IMR-90 (cell line): ENCODE data around the gene CEBPA. TPM values are rescaled to one million over a fixed set of nuclear protein-coding genes. Genes with fewer than 3 reads are reported as not detected.

Source experiments
- ATAC-seq: fragments of 200-7000 bp; cut with Tn5 transposase; 2 replicates; pipeline ENCODE4 v1.9.1; 2020; ENCODE audit warnings: low read depth, mild to moderate bottlenecking, moderate library complexity
- BruUV-seq: library from RNA; stranded (reverse); fragments of 400-500 nt; replicated peaks from 2 replicates; lab custom pipeline; 2021; lab: Mats Ljungman, UMichigan
- CTCF ChIA-PET: fragments of 300-600 bp; formaldehyde crosslinking; extraction: SDS; loops from one replicate; lab custom pipeline; 2021; ENCODE audit warnings: antibody characterized with exemption; lab: Yijun Ruan, JAX
- POLR2A ChIA-PET: fragments of 300-600 bp; sonication (Branson Sonifier 250); formaldehyde crosslinking; loops from one replicate; lab custom pipeline; 2022; ENCODE audit warnings: antibody characterized with exemption; ENCODE audit not compliant: unreplicated experiment; lab: Charles Lee
- DNase-seq: peaks from one replicate; pipeline ENCODE4 v3.0.0; 2013
- H2AFZ ChIP-seq: replicated peaks from 2 replicates; pipeline ENCODE3; 2013; ENCODE audit warnings: low read length, mild to moderate bottlenecking; ENCODE audit not compliant: poor library complexity
- H2AK5ac ChIP-seq: 2 replicates; pipeline ENCODE4 v1.6.1; 2013; ENCODE audit warnings: low read depth, low read length, inconsistent platforms
- H2AK9ac ChIP-seq: replicated peaks from 2 replicates; pipeline ENCODE3; 2013; ENCODE audit warnings: mild to moderate bottlenecking, low read depth, low read length, moderate library complexity; ENCODE audit not compliant: poor library complexity
- H2BK120ac ChIP-seq: 2 replicates; pipeline ENCODE4 v1.6.1; 2013; ENCODE audit warnings: low read depth, low read length, inconsistent platforms
- H2BK15ac ChIP-seq: 3 replicates; pipeline ENCODE4 v1.6.1; 2013; ENCODE audit warnings: low read depth, low read length, inconsistent platforms
- H2BK20ac ChIP-seq: 2 replicates; pipeline ENCODE4 v1.6.1; 2013; ENCODE audit warnings: low read depth, mild to moderate bottlenecking, inconsistent platforms, low read length, moderate library complexity
- H2BK5ac ChIP-seq: 2 replicates; pipeline ENCODE4 v1.6.1; 2013; ENCODE audit warnings: mild to moderate bottlenecking, low read depth, low read length, inconsistent platforms; ENCODE audit not compliant: poor library complexity, severe bottlenecking
- H3K14ac ChIP-seq: replicated peaks from 2 replicates; pipeline ENCODE4 v1.6.1; 2013; ENCODE audit warnings: low read depth, low read length, inconsistent platforms
- H3K18ac ChIP-seq: 2 replicates; pipeline ENCODE4 v1.6.1; 2013; ENCODE audit warnings: low read depth, low read length, control low read depth
- H3K23ac ChIP-seq: 2 replicates; pipeline ENCODE4 v1.6.1; 2013; ENCODE audit warnings: low read depth, low read length, inconsistent platforms
- H3K27ac ChIP-seq: 2 replicates; pipeline ENCODE4 v1.5.1; 2013; ENCODE audit warnings: mild to moderate bottlenecking, control low read depth, low read length; ENCODE audit not compliant: insufficient read depth
- H3K27me3 ChIP-seq: 2 replicates; pipeline ENCODE4 v1.6.1; 2013; ENCODE audit warnings: low read length; ENCODE audit not compliant: control insufficient read depth, insufficient read depth
- H3K36me3 ChIP-seq: 2 replicates; pipeline ENCODE4 v1.6.1; 2013; ENCODE audit warnings: low read length, mixed read lengths; ENCODE audit not compliant: control insufficient read depth, insufficient read depth
- H3K4ac ChIP-seq: 2 replicates; pipeline ENCODE4 v1.6.1; 2013; ENCODE audit warnings: low read depth, low read length, inconsistent platforms
- H3K4me1 ChIP-seq: 2 replicates; pipeline ENCODE4 v1.6.1; 2013; ENCODE audit warnings: low read length, mixed read lengths; ENCODE audit not compliant: control insufficient read depth, insufficient read depth
- H3K4me2 ChIP-seq: 2 replicates; pipeline ENCODE4 v1.6.1; 2013; ENCODE audit warnings: low read depth, mild to moderate bottlenecking, control low read depth, low read length, moderate library complexity
- H3K4me3 ChIP-seq: 2 replicates; pipeline ENCODE4 v1.5.1; 2013; ENCODE audit warnings: low read depth, mild to moderate bottlenecking, control low read depth, low read length, moderate library complexity; ENCODE audit not compliant: insufficient read depth
- H3K56ac ChIP-seq: 2 replicates; pipeline ENCODE4 v1.6.1; 2013; ENCODE audit warnings: low read length, inconsistent platforms; ENCODE audit not compliant: insufficient read depth; ENCODE audit errors: extremely low read depth
- H3K79me1 ChIP-seq, 2 experiments: 2 replicates each; pipeline ENCODE4 v1.6.1; 2013; ENCODE audit warnings: low read length in 2 of 2, inconsistent platforms in 1 of 2, low read depth in 1 of 2
- H3K9ac ChIP-seq: 2 replicates; pipeline ENCODE4 v1.6.1; 2013; ENCODE audit warnings: low read depth, low read length, control low read depth
- H3K9me1 ChIP-seq: 2 replicates; pipeline ENCODE4 v1.6.1; 2013; ENCODE audit warnings: low read length, inconsistent platforms; ENCODE audit not compliant: insufficient read depth
- H3K9me3 ChIP-seq: 2 replicates; pipeline ENCODE4 v1.6.1; 2013; ENCODE audit warnings: low read length; ENCODE audit not compliant: control insufficient read depth, insufficient read depth
- H4K20me1 ChIP-seq: 2 replicates; pipeline ENCODE4 v1.6.1; 2013; ENCODE audit warnings: low read length, inconsistent platforms; ENCODE audit not compliant: insufficient read depth
- H4K5ac ChIP-seq: 2 replicates; pipeline ENCODE4 v1.6.1; 2013; ENCODE audit warnings: mild to moderate bottlenecking, low read depth, low read length, control low read depth
- H4K8ac ChIP-seq, 2 experiments: 2 replicates each; pipeline ENCODE4 v1.6.1; 2013; ENCODE audit warnings: low read depth in 2 of 2, low read length in 2 of 2, control low read depth in 1 of 2, inconsistent platforms in 1 of 2
- H4K91ac ChIP-seq: 2 replicates; pipeline ENCODE4 v1.6.1; 2013; ENCODE audit warnings: low read depth, low read length, inconsistent platforms; ENCODE audit not compliant: insufficient read depth
- BHLHE40 ChIP-seq: fragments of 150-350 bp; IDR thresholded peaks from 2 replicates; pipeline ENCODE4 v1.6.1; 2016; ENCODE audit warnings: mild to moderate bottlenecking, low read depth, low read length
- CEBPB ChIP-seq: IDR thresholded peaks from 2 replicates; pipeline ENCODE4 v1.6.1; 2012; ENCODE audit warnings: low read depth, low read length, improper control_type of control experiment
- CHD1 ChIP-seq: IDR thresholded peaks from 2 replicates; pipeline ENCODE4 v1.6.1; 2012; ENCODE audit warnings: low read depth, low read length, improper control_type of control experiment
- ELK1 ChIP-seq: fragments of 150-350 bp; IDR thresholded peaks from 2 replicates; pipeline ENCODE4 v1.6.1; 2016; ENCODE audit warnings: low read depth, mild to moderate bottlenecking, low read length, moderate library complexity, borderline replicate concordance
- FOS ChIP-seq: fragments of 150-350 bp; IDR thresholded peaks from 2 replicates; pipeline ENCODE4 v1.6.1; 2016; ENCODE audit warnings: low read depth, low read length
- MAFK ChIP-seq: IDR thresholded peaks from 2 replicates; pipeline ENCODE4 v1.6.1; 2012; ENCODE audit warnings: low read depth, low read length, improper control_type of control experiment
- MAZ ChIP-seq: IDR thresholded peaks from 2 replicates; pipeline ENCODE4 v1.6.1; 2012; ENCODE audit warnings: low read depth, mild to moderate bottlenecking, low read length, improper control_type of control experiment, moderate library complexity, borderline replicate concordance
- MXI1 ChIP-seq: IDR thresholded peaks from 2 replicates; pipeline ENCODE4 v1.6.1; 2012; ENCODE audit warnings: low read depth, mild to moderate bottlenecking, low read length, moderate library complexity, borderline replicate concordance
- NFE2L2 ChIP-seq: fragments of 150-350 bp; IDR thresholded peaks from 2 replicates; pipeline ENCODE4 v1.6.1; 2016; ENCODE audit warnings: low read depth, mild to moderate bottlenecking, low read length
- POLR2A ChIP-seq: IDR thresholded peaks from 2 replicates; pipeline ENCODE4 v1.6.1; 2012; ENCODE audit warnings: mild to moderate bottlenecking, low read depth, low read length
- RAD21 ChIP-seq: IDR thresholded peaks from 2 replicates; pipeline ENCODE4 v1.6.1; 2012; ENCODE audit warnings: low read length, improper control_type of control experiment
- RCOR1 ChIP-seq: IDR thresholded peaks from 2 replicates; pipeline ENCODE4 v1.6.1; 2012; ENCODE audit warnings: mild to moderate bottlenecking, low read length, improper control_type of control experiment; ENCODE audit not compliant: insufficient replicate concordance
- RFX5 ChIP-seq: IDR thresholded peaks from 2 replicates; pipeline ENCODE4 v1.8.0; 2012; ENCODE audit warnings: low read depth, mild to moderate bottlenecking, low read length, moderate library complexity
- SMC3 ChIP-seq: fragments of 150-350 bp; IDR thresholded peaks from 2 replicates; pipeline ENCODE4 v1.6.1; 2016; ENCODE audit warnings: low read depth, mild to moderate bottlenecking, antibody characterized with exemption, low read length, moderate library complexity
- USF2 ChIP-seq: fragments of 150-350 bp; IDR thresholded peaks from 2 replicates; pipeline ENCODE4 v1.6.1; 2017; ENCODE audit warnings: mild to moderate bottlenecking, antibody characterized with exemption, low read length, low read depth
- WGBS, 2 experiments: methylation state at CpG; one replicate each; pipeline versions ENCODE4 v1.1.5 to v1.1.7; 2013; ENCODE audit warnings: missing lambda C conversion rate in 2 of 2; ENCODE audit not compliant: insufficient read length in 1 of 2; ENCODE audit errors: extremely low coverage in 2 of 2; 5-methylcytosine and 5-hydroxymethylcytosine counted together
- dilution Hi-C: fragments of 300-500 bp; cut with HindIII; formaldehyde crosslinking; loops from one replicate; pipeline ENCODE4 v1.14.3; 2018; ENCODE audit warnings: low sequenced_read_pairs; ENCODE audit not compliant: unreplicated experiment
- in situ Hi-C: fragments of 300-500 bp; cut with MboI; formaldehyde crosslinking; loops from 3 replicates; pipeline ENCODE4 v1.14.3; 2019; ENCODE audit warnings: low sequenced_read_pairs, inconsistent platforms, mixed read lengths
- intact Hi-C: fragments of 100-400 bp; cut with micrococcal nuclease; formaldehyde crosslinking; loops from 2 replicates; pipeline ENCODE4 v1.10.0; 2022
- polyA plus RNA-seq, 3 experiments: library from polyadenylated mRNA; depleted of rRNA; stranded (reverse); fragments of >200 nt; gene quantifications; 2 replicates each; pipeline ENCODE4 v1.2.3, GENCODE V29; 2012; ENCODE audit warnings: low replicate concordance in 1 of 3
- total RNA-seq: library from RNA; depleted of rRNA; stranded (reverse); fragments of >200 nt; gene quantifications from 2 replicates; pipeline ENCODE4 v1.2.3, GENCODE V29; 2012
- TF ChIP-seq, protein P1 (sequence below): conservative IDR thresholded peaks from 2 replicates; pipeline ENCODE4 v1.5.1; 2012; ENCODE audit warnings: mild to moderate bottlenecking, low read depth, low read length, improper control_type of control experiment

The CEBPA gene
- total and polyA plus RNA-seq, 2 of the 4 experiments (the other 2 are of a cell fraction) = under 0.01 to 0.09 TPM

DNA sequence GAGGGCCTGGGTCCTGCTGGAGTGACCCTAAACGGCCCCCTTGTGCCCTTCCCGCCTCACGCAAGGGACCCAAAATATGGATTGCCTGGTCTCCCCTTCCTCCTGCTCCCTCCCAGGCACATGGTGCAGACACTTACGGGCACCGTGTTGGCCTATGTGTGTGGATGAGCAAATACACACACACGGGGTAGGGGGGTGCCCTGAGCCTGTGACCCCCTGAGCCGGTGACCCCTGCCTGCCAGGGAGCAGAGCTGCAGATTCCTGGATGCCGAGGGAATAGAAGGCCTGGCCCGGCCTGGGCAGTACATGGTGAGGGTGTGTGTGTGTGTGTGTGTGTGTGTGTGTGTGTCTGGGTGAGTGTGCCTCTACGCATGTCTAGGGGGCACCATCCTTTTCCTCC is 33.3 kb downstream of the CEBPA start:
- intact Hi-C loops = no loop called here
- BruUV-seq = no TSS peak
- WGBS, 2 experiments = no CpG with 5 or more reads among the region's 10 CpGs
- Histone ChIP-seq H4K91ac (no peak overlapping the region), H2BK20ac (no peak overlapping the region), H3K36me3 (no peaks in the 10 kb centered on the region), H3K27me3 (peaks cover 16% of the 10 kb centered on the region; the same call in 1 of the 2 replicates), H3K23ac (no peak overlapping the region), H2AFZ (no peak overlapping the region), H3K9me3 (no peaks in the 10 kb centered on the region), H2BK120ac (no peak overlapping the region), H3K9ac (no peak overlapping the region), H2AK9ac (no peak overlapping the region), H3K4ac (no peak overlapping the region), H3K4me2 (no peak overlapping the region), H4K20me1 (no peaks in the 10 kb centered on the region), H3K18ac (no peak overlapping the region), H3K56ac (no peak overlapping the region), H3K9me1 (no peaks in the 10 kb centered on the region), H4K8ac (no peak overlapping the region), H2BK5ac (no peak overlapping the region), H2BK15ac (no peak overlapping the region), H3K4me3 (no peak overlapping the region), H2AK5ac (no peak overlapping the region), H3K4me1 (no peaks in the 10 kb centered on the region), H4K5ac (no peak overlapping the region), H3K79me1 (no peaks in the 10 kb centered on the region), H3K27ac (no peak overlapping the region), H3K14ac (no peak overlapping the region)
- ChIA-PET CTCF (no interaction called here), POLR2A (no interaction called here)
- ATAC-seq (no peak), DNase-seq (no peak)
- dilution Hi-C loops = no loop called here
- TF ChIP-seq RFX5 = no peak
- no peak for TF ChIP-seq MAFK
- no peak for TF ChIP-seq BHLHE40
- no peak for TF ChIP-seq SMC3
- no peak for TF ChIP-seq NFE2L2
- TF ChIP-seq MXI1 = no peak
- TF ChIP-seq, protein P1, sequence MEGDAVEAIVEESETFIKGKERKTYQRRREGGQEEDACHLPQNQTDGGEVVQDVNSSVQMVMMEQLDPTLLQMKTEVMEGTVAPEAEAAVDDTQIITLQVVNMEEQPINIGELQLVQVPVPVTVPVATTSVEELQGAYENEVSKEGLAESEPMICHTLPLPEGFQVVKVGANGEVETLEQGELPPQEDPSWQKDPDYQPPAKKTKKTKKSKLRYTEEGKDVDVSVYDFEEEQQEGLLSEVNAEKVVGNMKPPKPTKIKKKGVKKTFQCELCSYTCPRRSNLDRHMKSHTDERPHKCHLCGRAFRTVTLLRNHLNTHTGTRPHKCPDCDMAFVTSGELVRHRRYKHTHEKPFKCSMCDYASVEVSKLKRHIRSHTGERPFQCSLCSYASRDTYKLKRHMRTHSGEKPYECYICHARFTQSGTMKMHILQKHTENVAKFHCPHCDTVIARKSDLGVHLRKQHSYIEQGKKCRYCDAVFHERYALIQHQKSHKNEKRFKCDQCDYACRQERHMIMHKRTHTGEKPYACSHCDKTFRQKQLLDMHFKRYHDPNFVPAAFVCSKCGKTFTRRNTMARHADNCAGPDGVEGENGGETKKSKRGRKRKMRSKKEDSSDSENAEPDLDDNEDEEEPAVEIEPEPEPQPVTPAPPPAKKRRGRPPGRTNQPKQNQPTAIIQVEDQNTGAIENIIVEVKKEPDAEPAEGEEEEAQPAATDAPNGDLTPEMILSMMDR = no peak
- no peak for TF ChIP-seq ELK1
- TF ChIP-seq FOS = no peak
- TF ChIP-seq POLR2A = no peak
- TF ChIP-seq USF2 = no peak
- no peak for TF ChIP-seq CHD1
- no peak for TF ChIP-seq RAD21
- no peak for TF ChIP-seq CEBPB
- TF ChIP-seq MAZ = no peak
- no peak for TF ChIP-seq RCOR1
- in situ Hi-C loops = no loop called here
